HG03135 (cell line): ENCODE measurements around the gene NEXMIF.
A peak's percentile ranks its signal among the peaks of the same experiment; 100 is the strongest.
"Not testable (repeated sequence)": the region's sequence is repeated elsewhere in the genome, so short reads cannot be mapped to it uniquely, and the experiment has no call there.

ENCODE experiments used
- ATAC-seq: cut with Tn5 transposase; IDR thresholded peaks from one replicate; pipeline ENCODE4 v1.9.1; 2021; ENCODE audit warnings: mild to moderate bottlenecking, moderate library complexity; ENCODE audit not compliant: unreplicated experiment

NEXMIF gene

GRCh38 chrX:74797338-74797887 is 127.8 kb downstream of the NEXMIF start:
- no peak for ATAC-seq

- ATAC-seq = no peak
These were observed 136.6 kb downstream of the NEXMIF start for GRCh38 chrX:74788545-74789086.

GRCh38 chrX:74784629-74785028 is 140.6 kb downstream of the NEXMIF start:
- ATAC-seq = no peak

- peak; percentile 45 for ATAC-seq
These were observed 143.7 kb downstream of the NEXMIF start for GRCh38 chrX:74781507-74782034.

- no peak for ATAC-seq
These were observed 146.1 kb downstream of the NEXMIF start for GRCh38 chrX:74779175-74779574.

- no peak for ATAC-seq
These were observed 150.3 kb downstream of the NEXMIF start for GRCh38 chrX:74774988-74775387.

- no peak for ATAC-seq
These were observed 188.8 kb downstream of the NEXMIF start for GRCh38 chrX:74736450-74736849.

- ATAC-seq = no peak
These were observed 220.0 kb downstream of the NEXMIF start for GRCh38 chrX:74705269-74705668.

GRCh38 chrX:74701343-74701742 is 223.9 kb downstream of the NEXMIF start:
- ATAC-seq = not testable (repeated sequence)

GRCh38 chrX:74684466-74684865 is 240.8 kb downstream of the NEXMIF start:
- no peak for ATAC-seq
